ENCODE results near the gene NAT8. TPM values are rescaled to one million over a fixed set of nuclear protein-coding genes. Genes with fewer than 3 reads are reported as not detected.
"Not testable (repeated sequence)": the region's sequence is repeated elsewhere in the genome, so short reads cannot be mapped to it uniquely, and the experiment has no call there.

NAT8 gene
- total RNA-seq, 2 donors from 2014 or later, result not detected

DNA sequence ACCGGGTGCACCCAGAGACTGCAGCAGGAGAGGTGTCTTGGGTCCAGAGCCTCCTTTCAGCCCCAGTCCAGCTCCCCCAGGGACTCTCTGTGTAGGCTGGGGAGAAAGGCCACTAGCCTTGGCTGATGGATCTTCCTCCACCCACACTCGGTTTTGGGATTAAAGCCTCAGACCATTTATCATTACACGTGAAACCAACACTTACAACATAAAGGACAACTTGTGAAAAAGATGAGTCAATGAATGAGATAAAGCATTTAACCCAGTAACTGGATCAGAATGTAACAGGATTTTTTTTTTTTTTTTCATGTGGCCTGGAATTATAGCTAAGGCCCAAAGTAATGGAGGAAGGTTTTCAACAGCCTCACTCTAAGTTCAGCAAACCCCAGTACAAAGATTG, 32.1 kb downstream of the NAT8 start:
- Histone ChIP-seq H3K36me3 (no peaks in the 10 kb centered on the region), H3K4me1 (replicated peaks) (no peaks in the 10 kb centered on the region), H3K27ac (no peak overlapping the region), H3K4me3 (no peak overlapping the region), H3K27me3 (replicated peaks; ENCODE audit: insufficient read depth) (no peaks in the 10 kb centered on the region), H3K9me3 (no peaks in the 10 kb centered on the region)
- intact Hi-C loops (cut with DNase I), result no loop called here
- no peak for DNase-seq (ENCODE audit: low spot score)
- 75% methylated on average over 3 of the region's 3 CpGs for WGBS
- TF ChIP-seq POLR2A (IDR thresholded peaks at IDR 0.05), result no peak
- no peak for TF ChIP-seq POLR2AphosphoS5 (IDR thresholded peaks at IDR 0.05)

DNA sequence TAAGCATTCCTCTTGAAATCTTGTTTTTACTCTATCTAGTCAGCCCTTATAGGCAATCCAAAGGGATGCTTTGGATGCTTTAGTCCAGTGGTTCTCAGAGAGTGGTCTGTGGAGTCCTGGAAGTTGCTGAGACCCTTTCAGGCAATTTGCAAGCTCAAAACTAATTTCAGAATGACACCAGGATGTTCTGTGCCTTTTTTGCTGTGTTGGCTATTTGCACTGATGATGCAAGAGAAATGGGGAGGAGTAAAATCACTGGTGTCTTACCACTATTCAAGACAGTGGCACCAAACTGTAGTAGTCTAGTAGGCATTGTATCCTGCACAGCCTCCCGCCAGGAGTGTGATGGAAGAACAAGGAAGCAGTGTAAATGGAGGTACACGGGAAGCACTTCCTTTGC, 37.6 kb downstream of the NAT8 start:
- DNase-seq (ENCODE audit: low spot score); H3K27ac ChIP-seq; H3K36me3 ChIP-seq; H3K4me3 ChIP-seq; H3K4me1 ChIP-seq (replicated peaks); H3K9me3 ChIP-seq; H3K27me3 ChIP-seq (replicated peaks; ENCODE audit: insufficient read depth); intact Hi-C loops (cut with DNase I): not testable (repeated sequence)
- 83% methylated on average over 2 of the region's 2 CpGs for WGBS

DNA sequence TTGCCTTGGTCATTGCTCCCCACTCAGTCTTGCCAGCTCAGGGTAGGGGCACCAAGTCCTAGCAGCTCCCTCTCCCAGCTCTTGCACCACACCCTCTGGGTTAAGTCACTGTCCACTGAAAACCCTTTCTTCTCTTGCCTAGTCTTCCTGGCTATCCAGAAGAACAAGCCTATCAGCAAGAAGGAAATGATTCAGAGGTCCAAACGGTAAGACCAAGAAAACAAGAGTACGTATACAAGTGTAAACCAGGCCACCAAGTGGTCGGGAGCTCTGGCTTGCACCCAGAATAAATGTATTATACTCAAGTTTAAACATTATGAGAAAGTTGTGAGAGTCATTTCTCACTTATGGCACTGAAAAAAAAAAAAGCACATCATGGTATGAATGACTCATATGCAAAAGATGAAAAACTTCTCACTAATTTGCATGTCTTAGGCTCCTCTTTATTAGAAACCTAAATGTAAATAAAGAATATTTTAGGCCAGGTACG, 39.1 kb downstream of the NAT8 start:
- H3K4me3 ChIP-seq; H3K4me1 ChIP-seq (replicated peaks); H3K9me3 ChIP-seq; DNase-seq (ENCODE audit: low spot score); H3K27me3 ChIP-seq (replicated peaks; ENCODE audit: insufficient read depth); H3K27ac ChIP-seq; intact Hi-C loops (cut with DNase I); H3K36me3 ChIP-seq: not testable (repeated sequence)
- 79% methylated on average over 4 of the region's 4 CpGs for WGBS

DNA sequence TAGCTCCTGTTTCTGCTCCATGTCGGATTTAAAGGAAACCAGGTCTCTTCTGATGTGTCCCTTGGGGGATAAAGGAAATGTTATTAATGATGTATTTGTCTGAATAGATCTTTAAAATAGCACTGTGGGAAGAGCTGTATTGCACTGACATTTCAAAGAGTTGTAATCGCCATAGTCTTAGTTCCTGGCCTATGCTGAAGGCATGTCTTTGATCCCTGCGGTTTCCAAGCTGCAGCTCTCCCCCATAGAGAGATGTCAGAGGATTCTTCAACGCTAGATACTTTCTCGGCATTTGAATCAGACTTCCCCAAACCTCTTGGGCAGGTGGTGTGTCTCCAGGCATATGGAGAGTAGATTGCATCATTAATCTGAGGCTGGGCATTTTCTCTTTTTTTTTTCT, 40.4 kb downstream of the NAT8 start:
- Histone ChIP-seq H3K27ac (no peak overlapping the region), H3K9me3 (no peaks in the 10 kb centered on the region)

DNA sequence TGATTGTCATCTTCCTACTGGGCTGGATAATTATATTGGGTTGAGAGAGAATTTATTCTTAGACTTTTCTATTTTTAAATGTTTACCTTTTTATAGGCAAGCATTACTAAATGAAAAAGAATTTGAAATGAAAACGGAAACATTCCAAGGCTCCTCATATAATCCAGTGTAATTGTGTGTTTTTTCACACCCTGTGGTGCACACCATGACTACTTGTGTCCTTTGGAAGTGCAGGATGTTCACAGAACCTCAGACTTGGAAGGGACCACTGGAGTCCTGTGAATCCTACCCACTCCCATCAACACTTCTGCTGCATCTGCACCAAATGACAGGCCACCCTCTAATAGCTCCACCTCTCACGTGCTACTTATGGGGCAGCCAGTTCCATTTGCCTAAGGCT, 48.0 kb downstream of the NAT8 start:
- intact Hi-C loops (cut with DNase I), result no loop called here
- no peaks in the 10 kb centered on the region for H3K27me3 ChIP-seq (replicated peaks; ENCODE audit: insufficient read depth)
- no peak overlapping the region for H3K4me3 ChIP-seq
- H3K4me1 ChIP-seq (replicated peaks), result no peaks in the 10 kb centered on the region
- no peak overlapping the region for H3K27ac ChIP-seq
- H3K9me3 ChIP-seq, result no peaks in the 10 kb centered on the region
- TF ChIP-seq, protein P1, sequence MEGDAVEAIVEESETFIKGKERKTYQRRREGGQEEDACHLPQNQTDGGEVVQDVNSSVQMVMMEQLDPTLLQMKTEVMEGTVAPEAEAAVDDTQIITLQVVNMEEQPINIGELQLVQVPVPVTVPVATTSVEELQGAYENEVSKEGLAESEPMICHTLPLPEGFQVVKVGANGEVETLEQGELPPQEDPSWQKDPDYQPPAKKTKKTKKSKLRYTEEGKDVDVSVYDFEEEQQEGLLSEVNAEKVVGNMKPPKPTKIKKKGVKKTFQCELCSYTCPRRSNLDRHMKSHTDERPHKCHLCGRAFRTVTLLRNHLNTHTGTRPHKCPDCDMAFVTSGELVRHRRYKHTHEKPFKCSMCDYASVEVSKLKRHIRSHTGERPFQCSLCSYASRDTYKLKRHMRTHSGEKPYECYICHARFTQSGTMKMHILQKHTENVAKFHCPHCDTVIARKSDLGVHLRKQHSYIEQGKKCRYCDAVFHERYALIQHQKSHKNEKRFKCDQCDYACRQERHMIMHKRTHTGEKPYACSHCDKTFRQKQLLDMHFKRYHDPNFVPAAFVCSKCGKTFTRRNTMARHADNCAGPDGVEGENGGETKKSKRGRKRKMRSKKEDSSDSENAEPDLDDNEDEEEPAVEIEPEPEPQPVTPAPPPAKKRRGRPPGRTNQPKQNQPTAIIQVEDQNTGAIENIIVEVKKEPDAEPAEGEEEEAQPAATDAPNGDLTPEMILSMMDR (IDR thresholded peaks at IDR 0.05), result no peak
- TF ChIP-seq POLR2AphosphoS5 (IDR thresholded peaks at IDR 0.05), result no peak
- TF ChIP-seq POLR2A (IDR thresholded peaks at IDR 0.05), result no peak
- WGBS, result 93% methylated on average over 2 of the region's 2 CpGs
- no peaks in the 10 kb centered on the region for H3K36me3 ChIP-seq
- DNase-seq (ENCODE audit: low spot score), result no peak

More for the DNA sequence above, 40.4 kb downstream of the NAT8 start:
- H3K27me3 ChIP-seq (replicated peaks; ENCODE audit: insufficient read depth), result no peaks in the 10 kb centered on the region
- TF ChIP-seq, protein P1 (IDR thresholded peaks at IDR 0.05), result no peak
- TF ChIP-seq POLR2A (IDR thresholded peaks at IDR 0.05) (no peak), POLR2AphosphoS5 (IDR thresholded peaks at IDR 0.05) (no peak)
- no peaks in the 10 kb centered on the region for H3K36me3 ChIP-seq
- H3K4me1 ChIP-seq (replicated peaks), result no peaks in the 10 kb centered on the region
- intact Hi-C loops (cut with DNase I), result no loop called here
- DNase-seq (ENCODE audit: low spot score), result no peak
- no peak overlapping the region for H3K4me3 ChIP-seq
- WGBS, result 99% methylated on average over 5 of the region's 5 CpGs

DNA sequence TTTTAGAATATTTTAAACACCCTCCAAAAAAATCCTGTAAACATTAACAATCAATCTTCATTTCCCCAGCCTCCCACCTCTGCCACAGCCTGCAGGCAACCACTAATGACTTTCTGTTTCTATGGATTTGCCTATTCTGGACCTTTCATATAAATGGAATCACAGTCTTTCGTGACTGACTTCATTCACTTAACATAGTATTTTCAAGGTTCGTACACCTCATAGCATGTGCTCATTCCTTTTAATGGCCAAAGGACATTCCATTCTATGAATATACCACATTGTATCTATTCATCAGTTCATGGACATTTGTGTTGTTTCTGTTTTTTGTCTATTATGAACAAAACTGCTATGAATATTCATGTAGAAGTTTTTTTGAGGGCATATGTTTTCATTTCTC, 48.5 kb downstream of the NAT8 start:
- no peaks in the 10 kb centered on the region for H3K27me3 ChIP-seq (replicated peaks; ENCODE audit: insufficient read depth)
- H3K4me1 ChIP-seq (replicated peaks), result no peaks in the 10 kb centered on the region
- no peak overlapping the region for H3K27ac ChIP-seq
- H3K36me3 ChIP-seq, result no peaks in the 10 kb centered on the region
- WGBS, result 98% methylated on average over 2 of the region's 2 CpGs
- intact Hi-C loops (cut with DNase I), result no loop called here
- TF ChIP-seq POLR2A (IDR thresholded peaks at IDR 0.05), result no peak
- TF ChIP-seq POLR2AphosphoS5 (IDR thresholded peaks at IDR 0.05), result no peak
- TF ChIP-seq, protein P1 (IDR thresholded peaks at IDR 0.05), result no peak
- H3K4me3 ChIP-seq, result no peak overlapping the region
- no peak for DNase-seq (ENCODE audit: low spot score)
- no peaks in the 10 kb centered on the region for H3K9me3 ChIP-seq

Other genes starting within 250 kb of the NAT8 start
- gene TPRKB, start 94.9 kb upstream of the NAT8 start, total RNA-seq, result 10 to 100 TPM; 26.9 to 54.0 TPM
- gene DUSP11, start 137.7 kb upstream of the NAT8 start, total RNA-seq, result 10 to 100 TPM; 37.8 to 39.5 TPM
- under 1 TPM in 1 of 2 donors, not detected in 1; 0.91 TPM for gene C2orf78, start 141.8 kb upstream of the NAT8 start, total RNA-seq
- gene STAMBP, start 186.5 kb upstream of the NAT8 start, total RNA-seq, result 10 to 100 TPM; 45.9 to 56.6 TPM